NCI-H1694 treated with DMSO at 0.1 percent for 48 hours (cell line): Measurements from ENCODE around the gene CLPTM1L.
"Not testable (repeated sequence)": the region's sequence is repeated elsewhere in the genome, so short reads cannot be mapped to it uniquely, and the experiment has no call there.

Experiments used
- DNase-seq: peaks from one replicate; lab custom pipeline; 2025; lab: John Stamatoyannopoulos, UW

The CLPTM1L gene

DNA sequence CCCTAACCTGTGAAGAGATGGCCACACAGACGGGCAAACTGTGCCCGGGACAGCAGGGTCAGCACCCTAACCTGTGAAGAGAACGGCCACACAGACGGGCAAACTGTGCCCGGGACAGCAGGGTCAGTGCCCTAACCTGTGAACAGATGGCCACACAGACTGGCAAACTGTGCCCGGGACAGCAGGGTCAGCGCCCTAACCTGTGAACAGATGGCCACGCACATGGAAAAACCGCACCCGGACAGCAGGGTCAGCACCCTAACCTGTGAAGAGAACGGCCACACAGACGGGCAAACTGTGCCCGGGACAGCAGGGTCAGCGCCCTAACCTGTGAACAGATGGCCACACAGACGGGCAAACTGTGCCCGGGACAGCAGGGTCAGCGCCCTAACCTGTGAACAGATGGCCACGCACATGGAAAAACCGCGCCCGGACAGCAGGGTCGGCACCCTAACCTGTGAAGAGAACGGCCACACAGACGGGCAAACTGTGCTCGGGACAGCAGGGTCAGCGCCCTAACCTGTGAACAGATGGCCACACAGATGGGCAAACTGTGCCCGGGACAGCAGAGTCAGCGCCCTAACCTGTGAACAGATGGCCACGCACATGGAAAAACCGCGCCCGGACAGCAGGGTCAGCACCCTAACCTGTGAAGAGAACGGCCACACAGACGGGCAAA is 5.6 kb downstream of the CLPTM1L start:
- DNase-seq: not testable (repeated sequence)

DNA sequence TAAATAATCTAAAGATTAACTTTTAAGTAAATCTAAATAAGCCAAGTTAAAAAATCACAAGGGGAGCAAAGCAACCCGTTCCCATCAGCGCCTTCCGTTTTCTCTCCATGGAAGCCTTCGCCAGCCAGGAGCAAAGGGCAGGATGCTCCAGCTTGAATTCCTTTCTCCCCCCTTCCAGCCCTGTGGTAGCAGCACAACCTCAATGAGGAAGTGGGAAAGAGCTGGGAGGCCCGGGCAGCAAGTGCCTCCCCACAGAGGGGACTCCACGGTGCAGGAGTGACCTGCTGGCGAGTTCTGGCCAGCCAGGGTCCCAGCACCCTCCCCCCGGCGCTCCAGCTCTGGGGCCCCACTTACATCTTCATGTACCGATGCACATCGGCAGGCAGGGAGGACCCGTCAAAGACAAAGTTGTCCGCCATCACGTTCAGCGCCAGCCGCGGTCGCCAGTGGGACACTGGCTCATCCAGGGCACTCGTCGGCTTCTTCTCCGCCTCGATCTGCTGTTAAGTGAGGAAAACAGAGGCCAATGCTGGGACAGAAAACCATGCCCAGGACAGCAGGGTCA is 6.3 kb downstream of the CLPTM1L start:
- DNase-seq: no peak

DNA sequence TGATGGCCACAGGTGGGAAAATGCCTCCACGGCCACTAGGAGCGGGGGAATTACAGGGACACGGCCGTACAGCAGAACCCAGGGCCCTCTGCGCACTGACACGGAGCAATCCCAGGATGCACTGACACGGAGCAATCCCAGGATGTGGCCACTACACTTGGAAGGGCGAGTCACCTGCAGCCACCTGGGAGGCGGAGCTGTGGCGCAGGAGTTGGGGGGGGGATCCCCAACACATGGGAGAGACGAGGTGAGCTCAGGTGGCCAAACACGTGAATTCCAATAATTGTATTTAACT is 6.8 kb downstream of the CLPTM1L start:
- DNase-seq: no peak

DNA sequence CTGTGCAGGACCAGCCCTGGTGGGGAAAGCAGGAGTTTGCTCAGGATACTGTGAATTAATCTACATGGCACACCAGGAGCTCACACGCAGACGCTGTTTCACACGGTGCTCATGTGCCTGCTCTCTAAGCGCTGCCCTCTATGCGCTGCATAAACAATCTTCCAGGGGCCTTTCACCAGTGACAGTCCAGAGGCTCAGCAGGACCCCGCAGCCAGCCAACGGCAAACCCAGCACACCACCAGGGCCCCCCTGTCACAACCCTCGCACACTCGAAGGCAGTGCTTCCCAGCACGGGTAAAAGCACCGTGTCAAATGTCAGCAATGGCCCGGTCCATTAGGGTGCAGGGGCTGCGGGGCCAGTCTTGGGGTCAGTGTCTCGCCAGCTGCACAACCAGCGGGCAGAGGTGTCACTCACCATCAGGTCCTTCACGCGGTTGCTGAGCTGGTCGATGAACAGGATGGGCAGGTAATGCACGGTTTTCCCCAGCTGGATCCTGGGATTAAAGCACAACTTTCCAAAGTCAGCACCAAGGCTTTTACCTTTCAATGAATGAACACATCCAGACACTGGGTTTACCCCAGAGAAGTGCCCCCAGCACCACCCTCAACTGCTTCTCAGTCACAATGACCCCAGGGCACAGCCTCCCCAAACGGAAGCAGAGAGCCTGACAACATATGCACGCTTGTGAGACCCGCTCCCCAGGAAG is 7.3 kb downstream of the CLPTM1L start:
- DNase-seq: no peak

DNA sequence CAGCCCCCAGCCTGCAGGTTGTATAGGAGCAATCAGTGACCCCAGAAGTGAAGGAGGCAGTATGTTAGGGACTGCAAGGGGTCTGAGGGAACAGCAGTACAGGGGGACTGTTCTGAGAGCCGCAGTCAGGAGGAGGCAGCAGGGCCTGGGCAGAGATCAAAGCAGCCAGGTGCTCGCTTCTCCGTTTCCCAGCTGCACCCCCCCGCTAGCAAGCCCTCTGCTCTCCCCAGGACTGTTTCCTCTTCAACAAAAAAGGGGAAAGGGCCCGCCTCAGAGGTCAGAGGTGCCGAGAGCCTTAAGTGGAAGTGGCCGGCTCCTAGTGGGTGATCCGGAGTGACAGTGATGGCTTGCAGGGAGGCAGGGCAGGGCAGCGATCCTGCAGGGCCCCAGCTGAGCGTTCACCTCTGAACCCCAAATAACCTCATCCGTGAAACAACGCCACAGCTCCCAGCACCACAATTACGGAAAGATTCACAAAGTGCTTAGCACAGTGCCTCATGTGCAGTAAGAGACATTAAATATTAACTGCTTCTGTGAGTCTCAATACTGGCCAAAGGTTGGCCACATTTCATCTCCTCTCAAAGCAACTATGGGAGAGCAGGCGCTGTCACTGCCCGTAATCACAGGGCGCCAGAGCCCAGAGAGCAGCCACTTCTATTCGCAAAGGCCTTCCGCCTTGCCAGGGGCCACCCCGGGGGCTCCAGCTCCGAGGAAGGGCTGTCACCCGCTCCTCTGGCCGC is 8.0 kb downstream of the CLPTM1L start:
- DNase-seq: no peak

DNA sequence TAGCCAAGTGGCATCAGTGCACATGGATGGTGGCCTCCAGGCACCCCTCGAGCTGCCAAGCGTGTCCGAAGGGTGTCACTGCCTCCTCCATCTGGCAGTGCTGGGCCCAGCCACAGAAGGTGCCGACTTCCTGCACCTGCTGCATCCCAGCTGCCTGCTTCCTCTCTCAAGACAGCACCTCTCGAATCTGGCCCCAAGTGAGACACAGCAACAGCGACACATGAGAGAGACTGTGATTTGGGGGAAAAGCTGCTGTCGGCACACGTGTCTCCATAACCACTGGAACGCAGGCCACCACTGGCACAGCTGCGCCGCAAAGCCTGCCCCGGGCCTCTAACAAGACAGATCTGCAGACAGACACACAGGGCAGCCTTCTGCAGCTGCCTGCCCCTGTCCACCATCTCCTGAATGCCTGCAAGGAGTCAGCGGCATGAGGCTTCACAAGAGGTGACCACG is 8.8 kb downstream of the CLPTM1L start:
- DNase-seq: no peak

DNA sequence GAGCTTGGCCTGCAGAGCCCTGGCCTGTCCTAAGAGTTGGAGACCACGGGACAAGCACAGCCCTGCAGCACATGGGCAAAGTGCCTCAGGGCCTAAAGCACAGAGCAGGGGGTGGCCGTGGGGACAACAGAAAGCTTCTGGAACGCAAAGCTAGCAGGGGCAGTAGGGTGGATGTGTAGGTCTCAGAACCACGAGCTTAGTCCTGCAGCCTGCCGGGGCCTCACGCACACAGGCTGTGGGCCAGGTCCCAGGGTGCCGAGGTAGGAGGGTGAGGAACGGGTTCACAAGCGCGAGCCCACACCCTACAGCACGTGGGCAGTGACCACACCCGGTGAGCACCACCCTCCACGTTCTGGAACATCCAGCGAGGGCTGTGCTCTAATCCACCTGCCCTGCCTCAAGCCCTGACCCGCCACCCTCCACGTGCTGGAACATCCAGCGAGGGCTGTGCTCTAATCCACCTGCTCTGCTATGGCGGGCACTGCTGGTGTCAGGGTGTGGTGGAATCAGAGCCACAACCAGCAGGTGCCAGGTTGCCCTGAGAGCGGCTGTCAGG is 9.3 kb downstream of the CLPTM1L start:
- DNase-seq: no peak

DNA sequence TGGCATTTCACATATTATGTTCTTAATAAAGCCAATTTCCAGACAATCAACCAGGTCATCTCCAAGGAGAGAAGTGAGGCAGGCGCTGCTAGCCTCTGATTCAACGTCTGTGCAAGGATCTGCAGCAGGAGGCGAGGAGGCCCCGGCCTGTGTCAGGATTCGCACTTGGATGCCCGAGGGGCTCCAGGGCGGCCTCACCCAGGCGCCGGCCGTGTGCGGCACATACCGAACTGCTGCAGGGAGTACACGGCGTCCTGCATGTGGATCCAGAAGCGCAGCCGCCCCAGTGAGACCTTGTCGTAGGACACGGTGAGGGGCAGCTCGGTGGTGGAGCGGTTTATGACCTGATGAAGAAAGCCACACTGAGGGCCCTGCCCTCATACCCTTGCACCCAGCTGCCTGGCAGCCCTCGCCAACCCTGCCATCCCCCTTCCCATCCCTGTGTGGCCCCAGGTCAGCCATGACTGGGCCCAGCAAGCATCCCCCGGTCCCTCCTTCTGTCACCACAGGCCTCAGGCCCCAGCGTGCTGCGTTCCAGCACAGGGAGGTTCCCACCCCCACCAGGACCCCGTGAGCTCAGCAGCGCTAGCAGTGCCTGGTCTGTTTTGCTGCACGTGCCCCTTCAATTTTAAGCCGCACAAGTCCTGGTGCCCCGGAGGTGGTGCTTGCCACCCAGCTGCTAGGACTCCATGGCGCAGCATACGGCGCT is 9.9 kb downstream of the CLPTM1L start:
- no peak for DNase-seq

DNA sequence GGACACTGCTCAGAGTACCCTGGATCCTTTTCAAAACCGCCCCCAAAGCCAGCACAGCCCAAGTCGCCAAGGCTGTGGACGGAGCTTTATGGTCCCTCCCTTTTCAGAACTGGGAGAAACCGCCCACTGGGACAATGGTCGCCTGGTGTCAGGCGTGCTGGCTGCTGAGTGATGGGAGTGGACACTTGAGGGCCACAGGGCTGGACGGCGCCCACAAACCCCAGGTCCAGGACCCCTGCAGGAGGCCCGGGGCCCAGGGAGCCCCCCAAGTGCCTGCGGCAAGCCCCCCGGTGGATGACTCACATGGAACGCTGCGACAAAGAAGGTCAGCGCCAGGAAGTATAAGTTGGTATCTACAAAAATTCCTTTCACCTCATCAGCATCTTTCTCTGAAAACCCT is 10.9 kb downstream of the CLPTM1L start:
- no peak for DNase-seq

DNA sequence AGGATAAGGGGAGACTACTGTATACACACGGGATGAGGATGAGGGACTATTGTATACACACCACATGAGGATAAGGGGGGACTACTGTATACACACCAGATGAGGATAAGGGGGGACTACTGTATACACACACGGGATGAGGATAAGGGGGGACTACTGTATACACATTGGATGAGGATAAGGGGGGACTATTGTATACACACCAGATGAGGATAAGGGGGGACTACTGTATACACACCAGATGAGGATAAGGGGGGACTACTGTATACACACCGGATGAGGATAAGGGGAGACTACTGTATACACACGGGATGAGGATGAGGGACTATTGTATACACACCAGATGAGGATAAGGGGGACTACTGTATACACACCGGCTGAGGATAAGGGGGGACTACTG is 11.6 kb downstream of the CLPTM1L start:
- not testable (repeated sequence) for DNase-seq

DNA sequence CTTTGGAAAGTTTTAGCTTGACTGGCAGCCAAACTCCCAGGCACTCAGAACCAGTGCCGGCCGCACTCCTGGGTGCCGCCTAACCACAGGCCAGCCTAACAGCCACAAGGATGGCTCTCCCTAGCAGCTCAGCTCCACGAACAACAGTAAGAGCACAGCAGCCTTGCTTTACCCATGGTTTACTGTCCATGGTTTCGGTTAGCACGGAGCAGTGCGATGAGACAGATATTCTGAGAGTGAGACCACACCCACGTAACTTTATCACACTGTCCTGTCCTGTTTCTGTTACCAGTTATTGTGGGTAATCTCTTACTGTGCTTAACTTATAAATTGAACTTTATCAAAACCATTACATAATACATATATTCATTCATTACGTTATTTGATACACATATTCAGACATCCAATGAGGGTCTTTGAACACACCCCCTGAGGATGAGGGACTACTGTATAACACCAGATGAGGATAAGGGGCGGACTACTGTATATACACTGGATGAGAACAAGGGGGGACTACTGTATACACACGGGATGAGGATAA is 12.4 kb downstream of the CLPTM1L start:
- no peak for DNase-seq

DNA sequence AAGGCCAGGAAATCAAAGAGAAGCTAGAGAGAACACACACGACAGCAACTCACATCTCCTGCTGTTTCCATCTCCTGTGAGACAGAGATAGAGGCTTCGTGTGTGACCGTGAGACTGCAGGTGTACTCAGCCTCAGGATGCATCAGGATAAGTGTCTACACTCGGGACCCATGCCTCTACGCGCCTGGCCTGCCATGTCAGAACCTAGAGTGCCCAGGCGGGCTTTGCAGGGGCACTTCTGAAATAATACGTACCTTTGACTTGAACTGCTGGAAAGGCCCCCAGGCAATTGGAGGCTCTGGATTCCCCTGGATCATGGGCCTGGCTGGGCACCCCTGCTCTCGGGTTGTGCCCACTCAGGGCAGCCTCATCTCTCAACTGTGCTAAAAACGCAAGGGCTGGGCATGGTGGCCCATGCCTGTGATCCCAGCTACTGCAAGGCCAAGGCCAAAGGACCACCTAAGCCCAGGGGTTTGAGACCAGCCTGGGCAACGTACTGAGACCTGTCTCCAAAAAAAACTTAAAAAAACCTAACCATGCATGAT is 13.0 kb downstream of the CLPTM1L start:
- no peak for DNase-seq

DNA sequence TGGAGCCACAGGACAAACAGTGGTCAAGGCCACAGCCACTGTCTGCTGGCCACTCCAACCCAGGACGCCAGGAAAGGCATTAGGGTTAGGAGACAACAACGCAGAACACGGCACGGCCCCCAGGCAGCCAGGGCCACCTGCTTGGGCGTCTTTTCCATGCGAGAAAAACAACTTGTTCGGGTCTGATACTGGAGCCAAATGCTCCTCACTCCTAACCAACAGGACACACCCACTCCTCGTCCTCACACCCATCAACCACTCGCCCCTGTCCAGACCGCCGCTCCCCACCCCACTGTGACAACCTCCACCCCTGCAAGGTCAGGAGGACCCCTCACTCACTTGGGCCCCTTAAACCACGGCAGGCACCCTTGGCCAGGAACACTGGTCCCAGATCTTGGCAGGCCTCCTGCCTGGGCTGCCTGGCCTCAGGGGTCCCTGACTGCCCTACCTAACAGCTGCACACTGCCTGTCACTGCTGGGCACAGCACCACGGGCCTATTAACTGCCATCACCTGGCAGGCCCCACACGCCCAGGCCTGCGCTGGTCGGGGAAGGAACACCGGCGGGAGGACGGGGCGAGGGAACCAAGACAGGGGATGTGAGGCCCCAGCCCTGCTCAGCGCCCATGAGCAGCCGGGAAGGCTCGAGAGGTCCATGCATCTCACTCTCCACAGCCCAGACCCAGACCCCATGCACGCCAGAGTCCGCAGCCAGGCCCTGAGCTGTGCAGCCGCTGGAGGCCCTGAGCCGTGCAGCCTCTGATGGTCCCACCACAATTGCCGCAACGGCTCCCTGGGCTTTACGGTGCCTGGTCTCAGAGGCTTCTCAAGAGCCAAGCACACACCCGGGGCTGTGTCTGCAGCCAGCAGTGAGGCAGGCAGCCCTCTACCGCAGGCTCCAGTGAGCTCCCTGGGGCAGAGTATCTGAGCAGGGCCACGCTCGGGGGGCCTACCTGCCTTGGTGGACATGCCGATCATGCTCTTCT is 13.8 kb downstream of the CLPTM1L start:
- DNase-seq: no peak

DNA sequence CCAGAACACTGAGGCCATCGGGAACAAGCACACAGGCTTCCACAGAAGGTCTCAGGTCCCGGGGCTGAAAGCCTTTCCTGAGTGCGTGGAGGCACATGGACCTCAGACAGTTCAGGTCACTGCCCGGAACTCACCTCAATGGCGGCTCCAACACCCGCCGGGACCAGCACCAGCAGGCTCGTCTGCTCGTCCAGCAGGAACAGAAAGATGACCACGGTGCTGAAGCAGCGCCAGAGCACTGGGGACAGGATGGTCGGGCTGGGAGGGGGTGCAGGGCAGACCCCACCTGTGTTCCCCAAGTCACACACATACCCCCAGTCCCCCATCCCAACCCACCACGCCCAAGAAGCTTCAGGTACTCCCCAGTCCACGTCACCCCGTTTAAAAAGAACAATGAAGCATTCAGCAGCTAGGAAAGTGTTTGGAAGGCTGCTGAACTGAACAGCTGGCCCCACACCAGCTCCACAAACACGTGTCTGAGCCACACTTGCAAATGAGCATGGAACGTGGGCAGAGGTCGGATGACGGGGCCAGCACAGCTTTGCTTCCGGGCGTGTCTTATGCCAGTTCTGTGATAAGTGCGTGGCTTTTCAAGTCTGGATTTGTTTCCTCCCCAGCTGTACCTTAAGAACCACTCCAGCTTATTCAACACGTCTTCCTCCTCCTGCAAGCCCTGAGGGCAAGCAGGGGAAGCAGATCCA is 14.6 kb downstream of the CLPTM1L start:
- no peak for DNase-seq

DNA sequence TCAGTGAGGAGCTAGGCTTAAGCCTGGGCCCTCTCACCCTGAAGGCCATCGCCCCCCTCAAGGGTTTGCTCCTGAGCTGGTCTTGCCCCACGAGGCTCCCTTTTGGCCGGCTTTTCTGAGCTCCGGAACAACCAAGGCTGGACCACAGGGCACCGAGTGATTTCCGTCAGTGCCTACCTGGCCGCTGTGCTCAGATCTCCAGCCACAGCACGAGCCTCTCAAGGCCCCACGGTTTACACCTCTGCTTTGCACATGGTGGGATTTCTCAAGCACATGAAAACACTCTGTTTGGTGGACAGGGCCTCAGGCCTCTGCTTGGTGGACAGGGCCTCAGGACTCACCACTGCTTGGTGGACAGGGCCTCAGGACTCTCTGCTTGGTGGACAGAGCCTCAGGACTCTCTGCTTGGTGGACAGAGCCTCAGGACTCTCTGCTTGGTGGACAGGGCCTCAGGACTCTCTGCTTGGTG is 15.8 kb downstream of the CLPTM1L start:
- DNase-seq: no peak

DNA sequence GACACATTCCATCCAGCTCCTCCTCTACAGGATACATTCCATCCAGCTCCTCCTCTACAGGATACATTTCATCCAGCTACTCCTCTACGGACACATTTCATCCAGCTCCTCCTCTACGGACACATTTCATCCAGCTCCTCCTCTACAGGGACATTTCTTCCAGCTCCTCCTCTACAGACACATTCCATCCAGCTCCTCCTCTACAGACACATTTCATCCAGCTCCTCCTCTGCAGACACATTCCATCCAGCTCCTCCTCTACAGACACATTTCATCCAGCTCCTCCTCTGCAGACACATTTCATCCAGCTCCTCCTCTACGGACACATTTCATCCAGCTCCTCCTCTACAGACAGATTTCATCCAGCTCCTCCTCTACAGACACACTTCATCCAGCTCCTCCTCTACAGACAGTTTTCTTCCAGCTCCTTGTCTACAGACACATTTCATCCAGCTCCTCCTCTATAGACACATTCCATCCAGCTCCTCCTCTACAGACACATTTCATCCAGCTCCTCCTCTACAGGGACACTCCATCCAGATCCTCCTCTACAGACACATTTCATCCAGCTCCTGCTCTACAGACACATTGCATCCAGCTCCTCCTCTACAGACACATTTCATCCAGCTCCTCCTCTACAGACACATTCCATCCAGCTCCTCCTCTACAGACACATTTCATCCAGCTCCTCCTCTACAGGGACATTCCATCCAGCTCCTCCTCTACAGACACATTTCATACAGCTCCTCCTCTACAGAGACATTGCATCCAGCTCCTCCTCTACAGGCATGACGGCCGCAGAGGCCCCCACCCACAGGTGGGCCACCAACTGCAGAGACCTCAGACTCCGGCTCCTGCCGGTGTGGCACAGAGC is 16.4 kb downstream of the CLPTM1L start:
- DNase-seq: not testable (repeated sequence)

DNA sequence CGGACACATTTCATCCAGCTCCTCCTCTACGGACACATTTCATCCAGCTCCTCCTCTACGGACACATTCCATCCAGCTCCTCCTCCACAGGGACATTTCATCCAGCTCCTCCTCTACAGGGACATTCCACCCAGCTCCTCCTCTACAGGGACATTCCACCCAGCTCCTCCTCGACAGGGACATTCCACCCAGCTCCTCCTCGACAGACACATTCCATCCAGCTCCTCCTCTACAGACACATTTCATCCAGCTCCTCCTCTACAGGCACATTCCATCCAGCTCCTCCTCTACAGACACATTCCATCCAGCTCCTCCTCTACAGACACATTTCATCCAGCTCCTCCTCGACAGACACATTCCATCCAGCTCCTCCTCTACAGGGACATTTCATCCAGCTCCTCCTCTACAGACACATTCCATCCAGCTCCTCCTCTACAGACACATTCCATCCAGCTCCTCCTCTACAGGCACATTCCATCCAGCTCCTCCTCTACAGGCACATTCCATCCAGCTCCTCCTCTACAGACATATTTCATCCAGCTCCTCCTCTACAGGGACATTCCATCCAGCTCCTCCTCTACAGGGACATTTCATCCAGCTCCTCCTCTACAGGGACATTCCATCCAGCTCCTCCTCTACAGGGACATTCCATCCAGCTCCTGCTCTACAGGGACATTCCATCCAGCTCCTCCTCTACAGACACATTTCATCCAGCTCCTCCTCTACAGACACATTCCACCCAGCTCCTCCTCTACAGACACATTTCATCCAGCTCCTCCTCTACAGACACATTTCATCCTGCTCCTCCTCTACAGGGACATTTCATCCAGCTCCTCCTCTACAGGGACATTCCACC is 17.8 kb downstream of the CLPTM1L start:
- not testable (repeated sequence) for DNase-seq
